Calu3 (cell line): ENCODE measurements around the gene RPS6KA4. TPM values are rescaled to one million over a fixed set of nuclear protein-coding genes. Genes with fewer than 3 reads are reported as not detected.

ENCODE experiments used
- BruUV-seq: library from RNA; stranded (reverse); fragments of 400-500 nt; replicated peaks from 2 replicates; lab custom pipeline; 2021; lab: Mats Ljungman, UMichigan
- CTCF ChIA-PET: fragments of 300-600 bp; sonication (Branson Sonifier 250); formaldehyde crosslinking; loops from one replicate; lab custom pipeline; 2022; ENCODE audit warnings: antibody characterized with exemption; lab: Charles Lee
- DNase-seq: peaks from one replicate; pipeline ENCODE4 v3.0.0; 2022
- H3K27ac Mint-ChIP-seq: one replicate; pipeline ENCODE4 v1.8.0; 2022; ENCODE audit warnings: mixed read lengths; ENCODE audit not compliant: unreplicated experiment
- H3K27me3 Mint-ChIP-seq: one replicate; pipeline ENCODE4 v1.8.0; 2022; ENCODE audit warnings: mixed read lengths; ENCODE audit not compliant: unreplicated experiment
- H3K36me3 Mint-ChIP-seq: one replicate; pipeline ENCODE4 v1.8.0; 2022; ENCODE audit warnings: mild to moderate bottlenecking, moderate library complexity, mixed read lengths; ENCODE audit not compliant: insufficient read depth, unreplicated experiment
- H3K4me1 Mint-ChIP-seq: one replicate; pipeline ENCODE4 v1.8.0; 2022; ENCODE audit warnings: mild to moderate bottlenecking, low read depth, mixed read lengths; ENCODE audit not compliant: unreplicated experiment
- H3K4me3 Mint-ChIP-seq: one replicate; pipeline ENCODE4 v1.8.0; 2022; ENCODE audit warnings: mild to moderate bottlenecking, low read depth, moderate library complexity, mixed read lengths; ENCODE audit not compliant: unreplicated experiment
- H3K9me3 Mint-ChIP-seq: one replicate; pipeline ENCODE4 v1.8.0; 2022; ENCODE audit warnings: low read depth, mixed read lengths; ENCODE audit not compliant: unreplicated experiment
- intact Hi-C: fragments of 100-400 bp; cut with micrococcal nuclease; formaldehyde crosslinking; loops from one replicate; pipeline ENCODE4 v1.10.0; 2022; ENCODE audit not compliant: unreplicated experiment
- total RNA-seq: library from RNA; stranded (reverse); gene quantifications from 2 replicates; pipeline ENCODE4 v1.2.3, GENCODE V29; 2022
- TF ChIP-seq, protein P1 (sequence below): fragments of 200-600 bp; IDR thresholded peaks from one replicate; pipeline ENCODE4 v1.8.0; 2022; ENCODE audit warnings: antibody characterized with exemption; ENCODE audit not compliant: unreplicated experiment

RPS6KA4 gene
- total RNA-seq, 1 experiment from 2014 or later: 46.0 TPM

DNA sequence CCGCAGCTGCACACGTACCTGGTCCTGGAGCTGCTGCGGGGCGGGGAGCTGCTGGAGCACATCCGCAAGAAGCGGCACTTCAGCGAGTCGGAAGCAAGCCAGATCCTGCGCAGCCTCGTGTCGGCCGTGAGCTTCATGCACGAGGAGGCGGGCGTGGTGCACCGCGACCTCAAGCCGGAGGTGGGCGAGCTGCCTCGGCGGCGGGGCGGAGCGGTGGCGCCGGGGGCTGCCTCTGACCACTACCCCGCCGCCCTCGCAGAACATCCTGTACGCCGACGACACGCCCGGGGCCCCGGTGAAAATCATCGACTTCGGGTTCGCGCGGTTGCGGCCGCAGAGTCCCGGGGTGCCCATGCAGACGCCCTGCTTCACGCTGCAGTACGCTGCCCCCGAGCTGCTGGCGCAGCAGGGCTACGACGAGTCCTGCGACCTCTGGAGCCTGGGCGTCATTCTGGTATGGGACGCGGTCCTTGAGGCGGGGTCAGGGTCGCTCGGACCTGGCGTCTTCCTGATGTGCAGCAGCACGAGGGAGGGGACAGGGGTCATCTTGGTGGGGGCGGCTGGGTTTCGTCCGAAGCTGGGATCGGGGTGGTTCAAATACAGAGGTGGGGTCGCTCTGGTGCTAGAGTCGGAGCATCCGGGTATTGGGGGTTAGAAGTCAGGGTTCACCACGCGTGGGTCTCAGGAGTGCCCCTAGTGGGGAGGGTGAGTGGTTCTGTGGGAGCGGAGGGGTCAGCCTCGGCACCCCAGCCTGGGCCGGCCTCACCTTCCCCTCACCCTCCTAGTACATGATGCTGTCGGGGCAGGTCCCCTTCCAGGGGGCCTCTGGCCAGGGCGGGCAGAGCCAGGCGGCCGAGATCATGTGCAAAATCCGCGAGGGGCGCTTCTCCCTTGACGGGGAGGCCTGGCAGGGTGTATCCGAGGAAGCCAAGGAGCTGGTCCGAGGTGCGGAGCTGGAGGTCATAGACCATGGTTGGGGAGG, 10.8 kb downstream of the RPS6KA4 start:
- peaks cover 67% of the 10 kb centered on the region for H3K36me3 Mint-ChIP-seq
- DNase-seq: no peak
- intact Hi-C loops: no loop called here
- H3K9me3 Mint-ChIP-seq: no peaks in the 10 kb centered on the region
- no TSS peak for BruUV-seq
- no peaks in the 10 kb centered on the region for H3K27me3 Mint-ChIP-seq
- CTCF ChIA-PET: no interaction called here
- H3K4me1 Mint-ChIP-seq: peaks cover 17% of the 10 kb centered on the region
- no peak overlapping the region for H3K4me3 Mint-ChIP-seq
- TF ChIP-seq, protein P1, sequence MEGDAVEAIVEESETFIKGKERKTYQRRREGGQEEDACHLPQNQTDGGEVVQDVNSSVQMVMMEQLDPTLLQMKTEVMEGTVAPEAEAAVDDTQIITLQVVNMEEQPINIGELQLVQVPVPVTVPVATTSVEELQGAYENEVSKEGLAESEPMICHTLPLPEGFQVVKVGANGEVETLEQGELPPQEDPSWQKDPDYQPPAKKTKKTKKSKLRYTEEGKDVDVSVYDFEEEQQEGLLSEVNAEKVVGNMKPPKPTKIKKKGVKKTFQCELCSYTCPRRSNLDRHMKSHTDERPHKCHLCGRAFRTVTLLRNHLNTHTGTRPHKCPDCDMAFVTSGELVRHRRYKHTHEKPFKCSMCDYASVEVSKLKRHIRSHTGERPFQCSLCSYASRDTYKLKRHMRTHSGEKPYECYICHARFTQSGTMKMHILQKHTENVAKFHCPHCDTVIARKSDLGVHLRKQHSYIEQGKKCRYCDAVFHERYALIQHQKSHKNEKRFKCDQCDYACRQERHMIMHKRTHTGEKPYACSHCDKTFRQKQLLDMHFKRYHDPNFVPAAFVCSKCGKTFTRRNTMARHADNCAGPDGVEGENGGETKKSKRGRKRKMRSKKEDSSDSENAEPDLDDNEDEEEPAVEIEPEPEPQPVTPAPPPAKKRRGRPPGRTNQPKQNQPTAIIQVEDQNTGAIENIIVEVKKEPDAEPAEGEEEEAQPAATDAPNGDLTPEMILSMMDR: peak; percentile 42
- no peak overlapping the region for H3K27ac Mint-ChIP-seq

DNA sequence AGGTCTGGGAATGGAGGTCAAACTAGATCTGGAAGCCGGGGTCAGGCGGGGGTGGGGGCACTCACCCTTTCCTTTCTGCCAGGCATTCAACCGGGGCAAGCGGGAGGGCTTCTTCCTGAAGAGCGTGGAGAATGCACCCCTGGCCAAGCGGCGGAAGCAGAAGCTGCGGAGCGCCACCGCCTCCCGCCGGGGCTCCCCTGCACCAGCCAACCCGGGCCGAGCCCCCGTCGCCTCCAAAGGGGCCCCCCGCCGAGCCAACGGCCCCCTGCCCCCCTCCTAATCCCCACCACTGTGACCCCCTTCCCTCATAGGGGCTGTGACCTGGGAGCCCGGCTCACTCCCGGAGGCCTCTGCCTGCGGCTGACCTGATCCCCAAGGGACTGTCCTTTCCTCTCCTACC, 12.2 kb downstream of the RPS6KA4 start:
- TF ChIP-seq, protein P1: no peak
- intact Hi-C loops: no loop called here
- Mint-ChIP-seq H3K36me3 (peaks cover 58% of the 10 kb centered on the region), H3K4me1 (peaks cover 16% of the 10 kb centered on the region), H3K4me3 (no peak overlapping the region), H3K9me3 (no peaks in the 10 kb centered on the region), H3K27me3 (no peaks in the 10 kb centered on the region), H3K27ac (no peak overlapping the region)
- no peak for DNase-seq
- CTCF ChIA-PET: no interaction called here
- BruUV-seq: no TSS peak

DNA sequence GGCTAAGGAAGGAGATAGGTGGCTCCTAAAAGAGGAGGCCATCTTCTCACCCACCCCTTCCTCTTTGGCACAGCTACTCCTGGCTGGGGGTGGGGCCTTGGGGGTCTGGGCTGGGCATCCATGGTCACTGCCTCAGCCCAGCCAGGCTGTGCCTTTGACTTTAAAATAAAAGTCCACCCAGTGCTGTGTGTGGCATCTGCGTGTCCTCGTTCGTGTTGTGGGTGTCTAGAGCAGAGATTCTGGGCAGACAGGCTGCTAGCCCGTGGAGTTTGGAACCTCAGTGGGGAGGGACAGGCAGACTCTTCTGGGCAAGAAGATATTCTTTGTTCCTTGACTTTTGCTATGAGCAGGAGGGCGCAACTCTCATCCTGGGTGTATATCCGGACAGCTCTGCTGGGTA, 13.1 kb downstream of the RPS6KA4 start:
- Mint-ChIP-seq H3K4me1 (peaks cover 8% of the 10 kb centered on the region), H3K4me3 (no peak overlapping the region), H3K27ac (no peak overlapping the region), H3K9me3 (no peaks in the 10 kb centered on the region), H3K36me3 (peaks cover 51% of the 10 kb centered on the region), H3K27me3 (no peaks in the 10 kb centered on the region)
- CTCF ChIA-PET: no interaction called here
- intact Hi-C loops: no loop called here
- BruUV-seq: no TSS peak
- DNase-seq: no peak
- TF ChIP-seq, protein P1: no peak

DNA sequence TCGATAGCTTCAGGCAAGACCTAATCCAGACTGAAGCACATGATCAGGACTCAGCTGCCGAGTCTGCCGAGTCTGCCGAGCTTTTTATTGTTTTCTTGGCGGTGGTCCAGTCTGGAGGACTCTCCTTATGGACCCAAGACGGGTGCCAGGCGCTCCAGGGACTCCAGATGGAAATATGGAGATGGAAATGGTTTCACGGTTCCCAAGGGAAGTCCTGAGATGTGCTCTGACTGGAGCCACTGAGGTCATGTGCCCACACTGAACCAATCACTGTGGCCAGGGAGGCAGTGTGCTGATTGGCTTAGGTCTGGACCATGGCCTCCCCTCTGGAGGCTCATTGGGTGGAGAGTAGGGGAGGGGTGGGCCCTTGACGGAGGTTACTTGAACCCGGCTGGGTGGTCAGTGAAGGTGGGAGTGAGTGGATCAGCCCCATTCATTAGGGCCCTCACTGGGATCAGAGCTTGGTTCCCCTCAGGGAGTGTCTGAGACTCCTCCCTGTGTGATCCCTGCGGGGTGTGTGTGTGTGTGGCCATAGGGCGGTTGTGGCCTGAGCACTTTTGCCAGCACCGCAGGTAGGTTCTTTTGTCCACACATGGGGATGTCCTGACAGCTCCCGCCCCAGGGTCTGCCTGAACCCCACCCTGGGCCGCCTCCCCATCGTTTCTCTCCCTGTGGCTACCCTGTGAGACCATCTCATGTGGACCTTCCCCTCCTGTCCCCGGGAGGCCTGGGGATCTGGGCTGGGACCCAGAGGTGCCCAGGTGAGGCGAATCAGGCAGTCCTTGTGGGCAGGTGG, 14.0 kb downstream of the RPS6KA4 start:
- Mint-ChIP-seq H3K27me3 (no peaks in the 10 kb centered on the region), H3K36me3 (peaks cover 44% of the 10 kb centered on the region), H3K4me3 (peak overlapping the region; percentile 40), H3K27ac (no peak overlapping the region), H3K9me3 (no peaks in the 10 kb centered on the region), H3K4me1 (peaks cover 8% of the 10 kb centered on the region)
- TF ChIP-seq, protein P1: no peak
- no TSS peak for BruUV-seq
- peak; percentile 44 for DNase-seq
- CTCF ChIA-PET: no interaction called here
- intact Hi-C loops: no loop called here
